HG03460 (cell line): ENCODE data around the gene CCDC169.
"Not testable (repeated sequence)": the region's sequence is repeated elsewhere in the genome, so short reads cannot be mapped to it uniquely, and the experiment has no call there.

Experiments
- ATAC-seq: cut with Tn5 transposase; IDR thresholded peaks from one replicate; pipeline ENCODE4 v1.9.1; 2021; ENCODE audit not compliant: unreplicated experiment

Gene CCDC169

DNA sequence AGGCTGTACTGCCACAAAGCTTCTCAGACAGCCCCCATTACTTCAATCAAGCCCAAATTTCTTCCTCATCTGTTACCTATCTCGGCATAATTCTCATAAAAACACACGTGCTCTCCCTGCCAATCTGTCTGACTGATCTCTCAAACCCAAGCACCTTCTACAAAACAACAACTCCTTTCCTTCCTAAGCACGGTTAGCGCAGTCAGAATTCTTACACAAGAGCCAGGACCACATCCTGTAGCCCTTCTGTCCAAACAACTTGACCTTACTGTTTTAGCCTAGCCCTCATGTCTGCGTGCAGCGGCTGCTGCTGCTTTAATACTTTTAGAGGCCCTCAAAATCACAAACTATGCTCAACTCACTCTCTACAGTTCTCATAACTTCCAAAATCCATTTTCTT, 22.2 kb upstream of the CCDC169 start:
- ATAC-seq: not testable (repeated sequence)

DNA sequence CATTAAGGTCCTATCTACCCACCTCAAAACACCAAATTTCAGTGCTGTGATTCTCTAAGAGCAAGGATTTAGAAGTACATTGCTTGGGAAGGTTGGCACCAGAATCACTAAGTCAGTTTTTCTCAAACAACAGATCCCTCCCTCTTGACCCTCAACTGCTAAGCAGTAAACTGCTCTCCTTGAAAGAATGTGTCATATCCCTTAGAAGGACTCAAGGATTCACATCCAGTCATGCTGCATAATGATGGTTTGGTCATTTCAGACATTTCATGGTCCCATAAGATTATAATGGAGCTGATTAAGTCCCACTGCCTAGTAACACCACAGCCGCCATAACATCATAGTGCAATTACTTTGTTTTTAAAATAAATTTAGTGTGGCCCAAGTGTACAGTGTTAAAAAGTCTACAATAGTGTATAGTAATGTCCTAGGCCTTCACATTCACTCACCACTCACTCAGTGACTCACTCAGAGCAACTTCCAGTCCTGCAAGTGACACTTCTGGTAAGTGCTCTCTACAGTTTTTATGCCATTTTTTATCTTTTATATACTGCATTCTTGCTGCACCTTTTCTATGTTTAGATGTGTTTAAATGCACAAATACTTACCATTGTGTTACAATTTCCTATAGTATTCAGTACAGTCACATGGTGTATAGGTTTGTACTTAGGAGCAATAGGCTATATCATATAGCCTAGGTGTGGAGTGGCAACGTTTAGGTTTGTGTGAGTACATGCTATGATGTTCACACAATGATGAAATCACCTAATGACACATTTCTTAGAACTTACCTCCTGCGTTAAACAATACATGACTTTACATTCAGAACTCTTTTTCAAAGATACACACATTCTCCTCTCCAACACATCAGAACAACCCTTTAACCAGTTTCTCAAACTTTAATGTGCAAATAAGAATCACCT, 15.7 kb upstream of the CCDC169 start:
- no peak for ATAC-seq

DNA sequence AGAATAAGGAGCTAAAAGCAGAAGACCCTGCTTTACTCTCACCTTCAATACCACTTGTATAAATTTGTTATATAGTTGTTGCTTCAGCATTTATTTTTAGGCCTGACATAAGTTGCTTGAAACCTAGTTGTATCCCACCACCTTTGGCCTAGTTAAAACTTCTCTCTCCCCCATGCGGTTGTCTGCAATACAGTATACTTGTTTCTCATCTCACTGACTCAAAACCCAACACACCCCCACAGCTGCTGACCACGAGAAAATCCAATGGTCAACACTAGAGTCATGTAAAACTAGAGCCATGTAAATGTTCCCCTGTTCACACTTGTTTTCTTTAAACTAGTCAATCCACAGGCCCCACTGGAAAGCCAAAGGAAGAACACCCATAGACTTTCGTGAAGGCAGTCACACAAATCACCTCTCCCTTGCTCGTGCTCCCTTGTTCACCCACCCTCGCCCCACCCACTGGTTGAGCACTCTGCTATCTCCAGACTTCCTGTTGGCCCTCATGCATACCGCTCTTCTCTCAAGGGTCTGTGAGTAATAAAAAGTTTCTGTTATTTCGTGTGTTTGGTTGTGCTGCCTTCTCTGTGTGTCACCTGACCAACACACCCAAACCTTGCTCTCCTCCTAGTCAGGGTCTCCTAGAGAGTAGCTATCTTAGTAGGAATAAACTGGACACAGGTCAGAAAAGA, 12.9 kb upstream of the CCDC169 start:
- no peak for ATAC-seq

- ATAC-seq: no peak
These were observed 4.7 kb upstream of the CCDC169 start for GRCh38 chr13:36302289-36302688.

- not testable (repeated sequence) for ATAC-seq
These were observed 1.9 kb upstream of the CCDC169 start for GRCh38 chr13:36299469-36299868.

DNA sequence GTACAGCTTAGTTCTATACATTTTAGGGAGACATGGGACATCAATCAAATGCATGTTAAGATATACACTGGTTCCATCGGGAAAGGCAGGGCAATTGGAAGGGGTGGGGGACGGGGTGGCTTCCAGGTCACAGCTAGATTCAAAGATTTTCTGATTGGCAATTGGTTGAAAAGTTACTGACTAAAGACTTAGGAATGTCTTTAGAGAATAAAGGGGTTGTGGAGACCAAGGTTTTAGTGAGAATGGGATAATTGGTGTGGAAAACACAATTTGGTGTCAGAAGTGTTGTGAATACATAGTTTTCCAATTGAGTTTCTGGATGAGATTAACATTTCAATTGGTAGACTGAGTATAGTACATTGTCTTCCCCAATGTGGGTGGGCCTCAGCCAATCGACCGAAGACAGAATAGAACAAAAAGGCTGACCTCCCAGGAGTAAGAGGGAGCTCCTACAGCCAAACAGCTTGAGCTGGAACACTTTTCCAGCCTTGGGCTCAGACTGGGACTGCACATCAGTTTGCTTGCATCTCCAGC, 988 bp upstream of the CCDC169 start:
- ATAC-seq: no peak

- no peak for ATAC-seq
These were observed 3.5 kb downstream of the CCDC169 start for GRCh38 chr13:36294096-36294495.

- no peak for ATAC-seq
These were observed 4.1 kb downstream of the CCDC169 start for GRCh38 chr13:36293497-36293896.

- ATAC-seq: no peak
These were observed 8.7 kb downstream of the CCDC169 start for GRCh38 chr13:36288794-36289391.

DNA sequence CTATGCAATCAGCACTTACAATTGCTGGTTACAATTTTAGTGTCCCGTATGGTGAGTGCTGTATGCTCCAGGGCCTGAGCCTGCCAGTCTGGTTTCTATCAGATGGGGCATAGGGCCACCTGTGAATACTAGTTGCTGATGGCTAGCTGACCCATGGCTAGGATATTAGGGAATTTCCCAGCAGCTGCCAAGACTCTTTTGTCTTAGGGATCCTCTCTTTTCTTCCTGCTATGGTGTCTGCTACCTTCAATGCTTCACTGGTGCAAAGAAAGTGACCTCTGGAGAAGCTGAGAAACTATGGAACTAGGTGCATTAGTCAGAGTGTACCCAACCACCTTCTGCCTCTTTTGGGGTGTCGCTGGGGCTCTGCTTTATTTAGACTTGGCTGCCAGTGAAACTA, 11.6 kb downstream of the CCDC169 start:
- ATAC-seq: no peak

DNA sequence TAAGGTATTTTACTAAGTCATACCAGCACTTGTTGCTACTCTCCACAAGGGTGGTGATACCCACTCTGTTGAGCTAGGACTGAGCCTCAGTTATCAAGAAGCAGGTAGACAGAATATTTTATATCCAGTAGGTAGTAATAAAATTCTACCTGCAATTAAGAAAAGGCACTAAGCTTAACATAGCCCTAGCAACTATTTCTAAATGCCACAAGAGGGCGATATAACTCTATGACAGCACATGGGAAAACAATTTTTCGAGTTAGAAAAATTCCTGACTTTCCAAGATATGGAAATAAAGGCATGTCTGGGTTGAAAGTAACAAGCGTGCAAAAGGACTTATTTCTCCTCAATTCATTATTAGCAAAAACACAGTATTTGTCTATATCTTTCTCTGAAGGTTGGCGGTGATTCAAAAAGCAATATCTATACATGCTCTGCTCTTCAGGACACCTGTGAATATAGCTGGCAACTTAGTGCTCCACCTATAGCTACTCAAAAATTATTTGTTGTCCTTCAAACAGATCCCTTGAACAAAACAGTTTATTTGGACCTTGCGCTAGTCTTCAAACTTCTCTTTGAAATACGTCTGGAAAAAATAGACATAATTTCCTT, 14.7 kb downstream of the CCDC169 start:
- ATAC-seq: no peak

DNA sequence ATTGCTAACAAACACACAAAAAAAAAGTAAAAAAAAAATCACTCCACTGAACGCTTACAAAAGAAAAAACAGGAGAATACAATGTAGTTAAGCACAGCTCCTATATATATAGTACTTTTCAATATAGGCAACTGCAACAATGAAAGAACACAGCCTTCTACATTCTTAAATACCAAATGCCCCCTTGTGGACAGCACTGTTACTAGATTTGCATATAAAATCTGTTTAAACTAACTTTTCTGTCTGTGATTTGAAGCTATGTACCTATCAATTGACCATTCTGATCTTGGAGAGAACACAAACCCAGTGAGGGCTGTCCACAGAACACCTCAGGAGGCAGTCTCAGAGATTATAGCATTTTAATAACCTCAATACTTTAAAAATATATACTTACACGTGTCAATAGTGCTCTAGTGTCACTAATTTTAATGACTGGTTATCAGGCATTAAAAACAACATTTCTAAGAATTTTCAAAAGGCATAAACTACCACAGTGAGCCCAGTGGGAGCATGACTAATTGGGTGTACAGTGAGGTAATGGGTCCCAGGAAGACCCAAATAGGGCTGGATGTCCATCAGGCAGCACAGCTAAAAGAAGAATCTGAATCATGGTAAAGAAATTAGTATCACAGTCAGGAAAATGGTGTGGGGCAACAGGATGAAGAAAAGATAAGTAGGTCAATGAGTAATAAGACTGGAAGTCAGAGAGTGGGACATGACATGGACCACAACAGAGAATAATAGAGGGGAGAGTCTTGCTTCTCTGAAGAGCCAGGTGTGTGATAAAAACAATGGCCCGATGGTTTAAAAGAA, 22.2 kb downstream of the CCDC169 start:
- ATAC-seq: no peak

DNA sequence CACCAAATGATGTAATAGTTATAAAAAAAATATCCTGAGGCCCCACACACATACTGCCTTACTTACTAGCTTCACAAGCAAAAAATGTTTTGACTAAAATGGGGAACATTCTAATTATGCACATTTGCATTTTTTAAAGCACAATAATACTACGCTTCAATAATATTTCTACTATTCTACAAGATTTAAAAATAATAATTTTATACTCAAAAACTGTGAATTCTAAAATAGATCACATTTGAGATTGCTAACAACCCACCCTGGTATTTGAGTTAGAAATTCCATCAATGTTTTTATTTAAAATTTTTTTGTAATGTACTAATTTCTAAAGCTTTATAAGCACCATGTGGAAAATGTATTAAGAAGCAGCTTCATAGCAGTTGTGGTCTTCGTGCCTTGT, 24.2 kb downstream of the CCDC169 start:
- no peak for ATAC-seq

GRCh38 chr13:36261976-36262375, 35.6 kb downstream of the CCDC169 start:
- no peak for ATAC-seq

DNA sequence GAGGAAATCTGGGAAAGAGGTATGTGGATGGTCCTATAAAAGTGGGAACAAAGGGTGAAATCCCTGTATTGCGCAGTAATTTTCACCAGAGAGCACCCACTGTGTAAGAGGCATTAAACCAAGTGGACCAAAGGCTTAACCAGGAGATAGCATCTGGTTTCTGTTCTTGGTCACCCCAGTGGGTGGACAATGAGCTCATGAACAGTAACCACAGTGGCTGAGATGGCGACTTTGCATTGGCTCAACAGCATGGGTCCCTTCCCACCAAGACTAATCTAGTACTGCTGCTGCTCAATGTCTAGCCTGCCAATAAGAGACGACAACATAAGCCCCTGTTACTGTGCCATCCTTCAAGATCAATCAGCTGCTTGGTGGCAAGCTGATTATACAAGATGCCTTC, 36.6 kb downstream of the CCDC169 start:
- ATAC-seq: no peak

DNA sequence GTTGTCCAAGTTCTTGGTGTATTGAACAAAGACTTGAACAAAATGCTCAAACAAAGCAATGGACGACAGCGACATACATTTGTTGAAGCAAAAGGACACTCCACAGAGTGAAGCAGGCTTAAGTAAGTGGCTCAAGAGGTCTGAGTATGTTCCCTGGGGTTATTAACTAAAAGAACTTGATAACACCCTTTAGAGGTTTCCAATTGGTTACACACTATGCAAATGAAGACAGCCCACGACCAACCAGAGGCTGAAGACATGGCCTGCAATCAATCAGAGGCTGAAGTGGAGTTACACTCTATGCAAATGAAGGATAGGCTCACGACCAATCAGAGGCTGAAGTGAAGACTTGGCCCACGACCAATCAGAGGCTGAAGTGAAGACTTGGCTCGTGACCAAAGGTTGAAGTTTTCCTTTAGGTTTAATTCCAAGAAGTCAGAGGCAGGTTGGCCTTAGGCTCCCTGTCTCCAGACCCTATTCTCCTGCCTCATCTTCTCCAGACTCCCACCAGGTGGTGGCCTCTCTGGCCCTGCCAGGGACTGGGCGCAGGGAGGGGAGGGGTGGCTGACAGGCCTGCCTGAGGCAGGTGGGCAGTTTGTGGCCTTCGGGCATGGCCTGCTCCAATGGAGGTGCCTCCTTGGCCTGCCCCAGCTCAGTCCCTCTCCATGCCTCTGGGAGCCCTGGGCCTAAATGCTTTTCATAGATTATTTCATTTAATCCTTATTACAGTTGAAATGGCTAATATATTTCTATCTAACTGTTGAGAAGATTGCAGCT, 38.1 kb downstream of the CCDC169 start:
- no peak for ATAC-seq

DNA sequence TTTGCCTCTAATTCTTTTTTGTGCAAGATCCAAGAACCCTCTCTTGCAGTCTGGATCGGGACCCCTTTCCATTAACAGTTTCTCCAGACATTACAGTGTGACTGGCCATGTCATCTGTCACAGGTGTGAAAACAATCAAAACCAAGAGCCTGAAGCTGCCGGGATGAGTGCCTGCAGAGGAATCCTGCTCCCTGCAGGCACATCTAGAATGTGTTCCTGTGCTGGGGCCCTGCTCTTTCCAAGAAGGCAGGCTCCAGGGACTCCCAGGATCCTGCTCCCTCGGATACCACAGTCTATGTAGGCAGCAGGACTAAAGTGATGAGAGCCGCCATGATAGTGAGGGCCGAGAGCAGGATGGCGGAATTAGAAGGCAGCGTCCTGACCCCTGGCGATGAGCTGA, 38.8 kb downstream of the CCDC169 start:
- no peak for ATAC-seq

GRCh38 chr13:36251526-36251925, 46.1 kb downstream of the CCDC169 start:
- ATAC-seq: no peak

- no peak for ATAC-seq
These were observed 46.6 kb downstream of the CCDC169 start for GRCh38 chr13:36251017-36251416.

DNA sequence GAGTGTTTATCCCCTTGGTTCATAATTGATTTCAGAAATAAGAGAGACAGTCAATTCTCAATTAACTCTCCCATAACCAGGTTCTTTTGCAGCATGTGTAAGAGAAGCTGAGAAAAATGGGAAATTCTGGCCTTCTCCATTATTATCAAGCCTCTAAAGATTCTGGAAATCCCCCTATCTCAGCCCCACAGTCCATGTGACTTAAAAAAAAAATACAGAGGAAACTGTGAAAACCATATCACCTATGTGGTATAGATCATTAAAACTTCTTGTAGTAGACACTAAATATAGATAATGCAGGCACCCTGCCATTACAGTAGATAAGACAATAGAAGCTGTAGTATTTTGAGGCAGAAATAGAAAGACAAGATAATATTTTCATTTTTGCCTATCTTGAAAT, 48.9 kb downstream of the CCDC169 start:
- ATAC-seq: no peak
